IMR-90 (cell line): Measurements from ENCODE around the gene CCR6. TPM values are rescaled to one million over a fixed set of nuclear protein-coding genes. Genes with fewer than 3 reads are reported as not detected.

Source experiments
- ATAC-seq: fragments of 200-7000 bp; cut with Tn5 transposase; 2 replicates; pipeline ENCODE4 v1.9.1; 2020; ENCODE audit warnings: low read depth, mild to moderate bottlenecking, moderate library complexity
- BruUV-seq: library from RNA; stranded (reverse); fragments of 400-500 nt; replicated peaks from 2 replicates; lab custom pipeline; 2021; lab: Mats Ljungman, UMichigan
- CTCF ChIA-PET: fragments of 300-600 bp; formaldehyde crosslinking; extraction: SDS; loops from one replicate; lab custom pipeline; 2021; ENCODE audit warnings: antibody characterized with exemption; lab: Yijun Ruan, JAX
- POLR2A ChIA-PET: fragments of 300-600 bp; sonication (Branson Sonifier 250); formaldehyde crosslinking; loops from one replicate; lab custom pipeline; 2022; ENCODE audit warnings: antibody characterized with exemption; ENCODE audit not compliant: unreplicated experiment; lab: Charles Lee
- DNase-seq: peaks from one replicate; pipeline ENCODE4 v3.0.0; 2013
- H2AFZ ChIP-seq: replicated peaks from 2 replicates; pipeline ENCODE3; 2013; ENCODE audit warnings: low read length, mild to moderate bottlenecking; ENCODE audit not compliant: poor library complexity
- H2AK5ac ChIP-seq: 2 replicates; pipeline ENCODE4 v1.6.1; 2013; ENCODE audit warnings: low read depth, low read length, inconsistent platforms
- H2AK9ac ChIP-seq: replicated peaks from 2 replicates; pipeline ENCODE3; 2013; ENCODE audit warnings: mild to moderate bottlenecking, low read depth, low read length, moderate library complexity; ENCODE audit not compliant: poor library complexity
- H2BK120ac ChIP-seq: 2 replicates; pipeline ENCODE4 v1.6.1; 2013; ENCODE audit warnings: low read depth, low read length, inconsistent platforms
- H2BK15ac ChIP-seq: 3 replicates; pipeline ENCODE4 v1.6.1; 2013; ENCODE audit warnings: low read depth, low read length, inconsistent platforms
- H2BK20ac ChIP-seq: 2 replicates; pipeline ENCODE4 v1.6.1; 2013; ENCODE audit warnings: low read depth, mild to moderate bottlenecking, inconsistent platforms, low read length, moderate library complexity
- H2BK5ac ChIP-seq: 2 replicates; pipeline ENCODE4 v1.6.1; 2013; ENCODE audit warnings: mild to moderate bottlenecking, low read depth, low read length, inconsistent platforms; ENCODE audit not compliant: poor library complexity, severe bottlenecking
- H3K14ac ChIP-seq: replicated peaks from 2 replicates; pipeline ENCODE4 v1.6.1; 2013; ENCODE audit warnings: low read depth, low read length, inconsistent platforms
- H3K18ac ChIP-seq: 2 replicates; pipeline ENCODE4 v1.6.1; 2013; ENCODE audit warnings: low read depth, low read length, control low read depth
- H3K23ac ChIP-seq: 2 replicates; pipeline ENCODE4 v1.6.1; 2013; ENCODE audit warnings: low read depth, low read length, inconsistent platforms
- H3K27ac ChIP-seq: 2 replicates; pipeline ENCODE4 v1.5.1; 2013; ENCODE audit warnings: mild to moderate bottlenecking, control low read depth, low read length; ENCODE audit not compliant: insufficient read depth
- H3K27me3 ChIP-seq: 2 replicates; pipeline ENCODE4 v1.6.1; 2013; ENCODE audit warnings: low read length; ENCODE audit not compliant: control insufficient read depth, insufficient read depth
- H3K36me3 ChIP-seq: 2 replicates; pipeline ENCODE4 v1.6.1; 2013; ENCODE audit warnings: low read length, mixed read lengths; ENCODE audit not compliant: control insufficient read depth, insufficient read depth
- H3K4ac ChIP-seq: 2 replicates; pipeline ENCODE4 v1.6.1; 2013; ENCODE audit warnings: low read depth, low read length, inconsistent platforms
- H3K4me1 ChIP-seq: 2 replicates; pipeline ENCODE4 v1.6.1; 2013; ENCODE audit warnings: low read length, mixed read lengths; ENCODE audit not compliant: control insufficient read depth, insufficient read depth
- H3K4me2 ChIP-seq: 2 replicates; pipeline ENCODE4 v1.6.1; 2013; ENCODE audit warnings: low read depth, mild to moderate bottlenecking, control low read depth, low read length, moderate library complexity
- H3K4me3 ChIP-seq: 2 replicates; pipeline ENCODE4 v1.5.1; 2013; ENCODE audit warnings: low read depth, mild to moderate bottlenecking, control low read depth, low read length, moderate library complexity; ENCODE audit not compliant: insufficient read depth
- H3K56ac ChIP-seq: 2 replicates; pipeline ENCODE4 v1.6.1; 2013; ENCODE audit warnings: low read length, inconsistent platforms; ENCODE audit not compliant: insufficient read depth; ENCODE audit errors: extremely low read depth
- H3K79me1 ChIP-seq, 2 experiments: 2 replicates each; pipeline ENCODE4 v1.6.1; 2013; ENCODE audit warnings: low read length in 2 of 2, inconsistent platforms in 1 of 2, low read depth in 1 of 2
- H3K9ac ChIP-seq: 2 replicates; pipeline ENCODE4 v1.6.1; 2013; ENCODE audit warnings: low read depth, low read length, control low read depth
- H3K9me1 ChIP-seq: 2 replicates; pipeline ENCODE4 v1.6.1; 2013; ENCODE audit warnings: low read length, inconsistent platforms; ENCODE audit not compliant: insufficient read depth
- H3K9me3 ChIP-seq: 2 replicates; pipeline ENCODE4 v1.6.1; 2013; ENCODE audit warnings: low read length; ENCODE audit not compliant: control insufficient read depth, insufficient read depth
- H4K20me1 ChIP-seq: 2 replicates; pipeline ENCODE4 v1.6.1; 2013; ENCODE audit warnings: low read length, inconsistent platforms; ENCODE audit not compliant: insufficient read depth
- H4K5ac ChIP-seq: 2 replicates; pipeline ENCODE4 v1.6.1; 2013; ENCODE audit warnings: mild to moderate bottlenecking, low read depth, low read length, control low read depth
- H4K8ac ChIP-seq, 2 experiments: 2 replicates each; pipeline ENCODE4 v1.6.1; 2013; ENCODE audit warnings: low read depth in 2 of 2, low read length in 2 of 2, control low read depth in 1 of 2, inconsistent platforms in 1 of 2
- H4K91ac ChIP-seq: 2 replicates; pipeline ENCODE4 v1.6.1; 2013; ENCODE audit warnings: low read depth, low read length, inconsistent platforms; ENCODE audit not compliant: insufficient read depth
- MXI1 ChIP-seq: IDR thresholded peaks from 2 replicates; pipeline ENCODE4 v1.6.1; 2012; ENCODE audit warnings: low read depth, mild to moderate bottlenecking, low read length, moderate library complexity, borderline replicate concordance
- RCOR1 ChIP-seq: IDR thresholded peaks from 2 replicates; pipeline ENCODE4 v1.6.1; 2012; ENCODE audit warnings: mild to moderate bottlenecking, low read length, improper control_type of control experiment; ENCODE audit not compliant: insufficient replicate concordance
- WGBS, 2 experiments: methylation state at CpG; one replicate each; pipeline versions ENCODE4 v1.1.5 to v1.1.7; 2013; ENCODE audit warnings: missing lambda C conversion rate in 2 of 2; ENCODE audit not compliant: insufficient read length in 1 of 2; ENCODE audit errors: extremely low coverage in 2 of 2; 5-methylcytosine and 5-hydroxymethylcytosine counted together
- dilution Hi-C: fragments of 300-500 bp; cut with HindIII; formaldehyde crosslinking; loops from one replicate; pipeline ENCODE4 v1.14.3; 2018; ENCODE audit warnings: low sequenced_read_pairs; ENCODE audit not compliant: unreplicated experiment
- in situ Hi-C: fragments of 300-500 bp; cut with MboI; formaldehyde crosslinking; loops from 3 replicates; pipeline ENCODE4 v1.14.3; 2019; ENCODE audit warnings: low sequenced_read_pairs, inconsistent platforms, mixed read lengths
- intact Hi-C: fragments of 100-400 bp; cut with micrococcal nuclease; formaldehyde crosslinking; loops from 2 replicates; pipeline ENCODE4 v1.10.0; 2022
- polyA plus RNA-seq, 3 experiments: library from polyadenylated mRNA; depleted of rRNA; stranded (reverse); fragments of >200 nt; gene quantifications; 2 replicates each; pipeline ENCODE4 v1.2.3, GENCODE V29; 2012; ENCODE audit warnings: low replicate concordance in 1 of 3
- total RNA-seq: library from RNA; depleted of rRNA; stranded (reverse); fragments of >200 nt; gene quantifications from 2 replicates; pipeline ENCODE4 v1.2.3, GENCODE V29; 2012

Gene CCR6
- total and polyA plus RNA-seq, 2 of the 4 experiments (the other 2 are of a cell fraction) = not detected

- Histone ChIP-seq H3K14ac (no peak overlapping the region), H3K9ac (no peak overlapping the region), H2BK5ac (no peak overlapping the region), H4K8ac (no peak overlapping the region), H3K56ac (no peak overlapping the region), H3K79me1 (no peaks in the 10 kb centered on the region), H2BK120ac (no peak overlapping the region), H3K4me3 (no peak overlapping the region), H3K23ac (no peak overlapping the region), H3K4ac (no peak overlapping the region), H2AFZ (no peak overlapping the region), H3K9me3 (peaks cover 33% of the 10 kb centered on the region), H4K20me1 (no peaks in the 10 kb centered on the region), H3K27me3 (no peaks in the 10 kb centered on the region), H2BK20ac (no peak overlapping the region), H2AK5ac (no peak overlapping the region), H4K5ac (no peak overlapping the region), H3K36me3 (no peaks in the 10 kb centered on the region), H3K9me1 (no peaks in the 10 kb centered on the region), H3K27ac (no peak overlapping the region), H4K91ac (no peak overlapping the region), H3K18ac (no peak overlapping the region), H3K4me1 (no peaks in the 10 kb centered on the region), H3K4me2 (no peak overlapping the region), H2AK9ac (no peak overlapping the region), H2BK15ac (no peak overlapping the region)
- TF ChIP-seq RCOR1 = no peak
- no peak for TF ChIP-seq MXI1
- WGBS, 2 experiments = 82% methylated on average over 18 of the region's 23 CpGs; no CpG with 5 or more reads in 1 of the 2 experiments
- BruUV-seq = no TSS peak
- CTCF ChIA-PET = no interaction called here
- POLR2A ChIA-PET = no interaction called here
- intact Hi-C loops (no loop called here), dilution Hi-C loops (no loop called here), in situ Hi-C loops (no loop called here)
- DNase-seq = no peak
- ATAC-seq = no peak
These were observed 25.1 kb upstream of the CCR6 start for GRCh38 chr6:167097770-167098169.
